ENCODE measurements around the gene KSR1.

- TF ChIP-seq TAF1 (IDR thresholded peaks at IDR 0.05; ENCODE audit: borderline replicate concordance, low read depth, low read length) (no peak), POLR2A (IDR thresholded peaks at IDR 0.05; ENCODE audit: low read depth, low read length) (no peak)
Measured at GRCh38 chr17:27480699-27481098, 24.5 kb downstream of the KSR1 start.
